ENCODE results near the gene SULT2B1. TPM values are rescaled to one million over a fixed set of nuclear protein-coding genes. Genes with fewer than 3 reads are reported as not detected.
"Not testable (repeated sequence)": the region's sequence is repeated elsewhere in the genome, so short reads cannot be mapped to it uniquely, and the experiment has no call there.

SULT2B1 gene
- total RNA-seq, 1 donor from 2014 or later = 14.4 TPM

- ATAC-seq (no peak), DNase-seq (no peak)
- Histone ChIP-seq H3K4me1 (peaks cover 61% of the 10 kb centered on the region), H3K27me3 (ENCODE audit: low read depth) (no peaks in the 10 kb centered on the region), H3K4me3 (no peak overlapping the region), H3K9me3 (no peaks in the 10 kb centered on the region), H3K27ac (no peak overlapping the region), H3K36me3 (peaks cover 53% of the 10 kb centered on the region)
- TF ChIP-seq CTCF (IDR thresholded peaks at IDR 0.05) = no peak
- intact Hi-C loops (cut with DNase I) = no loop called here
Observed at GRCh38 chr19:48628486-48629296, 76.7 kb downstream of the SULT2B1 start.

- Histone ChIP-seq H3K4me3 (no peak overlapping the region), H3K9me3 (no peaks in the 10 kb centered on the region), H3K36me3 (peaks cover 54% of the 10 kb centered on the region), H3K4me1 (peaks cover 63% of the 10 kb centered on the region), H3K27me3 (ENCODE audit: low read depth) (no peaks in the 10 kb centered on the region), H3K27ac (peak overlapping the region; percentile 77)
- no peak for TF ChIP-seq CTCF (IDR thresholded peaks at IDR 0.05)
- intact Hi-C loops (cut with DNase I) = no loop called here
- DNase-seq (no peak), ATAC-seq (no peak)
Observed at GRCh38 chr19:48629297-48629598, 77.3 kb downstream of the SULT2B1 start.

GRCh38 chr19:48629599-48630295 is 77.8 kb downstream of the SULT2B1 start:
- H3K36me3 ChIP-seq = peaks cover 54% of the 10 kb centered on the region
- no peaks in the 10 kb centered on the region for H3K27me3 ChIP-seq (ENCODE audit: low read depth)
- H3K27ac ChIP-seq = peak overlapping the region; percentile 77
- no peak overlapping the region for H3K4me3 ChIP-seq
- intact Hi-C loops (cut with DNase I) = no loop called here
- ATAC-seq = no peak
- DNase-seq = no peak
- peaks cover 62% of the 10 kb centered on the region for H3K4me1 ChIP-seq
- no peak for TF ChIP-seq CTCF (IDR thresholded peaks at IDR 0.05)
- H3K9me3 ChIP-seq = no peaks in the 10 kb centered on the region

- ATAC-seq = no peak
- Histone ChIP-seq H3K36me3 (peaks cover 54% of the 10 kb centered on the region), H3K27ac (peak overlapping the region; percentile 77), H3K27me3 (ENCODE audit: low read depth) (no peaks in the 10 kb centered on the region), H3K4me3 (peak overlapping the region; percentile 14), H3K4me1 (peaks cover 62% of the 10 kb centered on the region), H3K9me3 (no peaks in the 10 kb centered on the region)
- TF ChIP-seq CTCF (IDR thresholded peaks at IDR 0.05) = peak; percentile 17
- DNase-seq = peak; percentile 75
- intact Hi-C loops (cut with DNase I) = no loop called here
Observed at GRCh38 chr19:48630296-48631063, 78.5 kb downstream of the SULT2B1 start.

- ATAC-seq (no peak), DNase-seq (no peak)
- Histone ChIP-seq H3K9me3 (no peaks in the 10 kb centered on the region), H3K4me1 (peaks cover 68% of the 10 kb centered on the region), H3K27ac (peak overlapping the region; percentile 77), H3K36me3 (peaks cover 49% of the 10 kb centered on the region), H3K27me3 (ENCODE audit: low read depth) (no peaks in the 10 kb centered on the region), H3K4me3 (no peak overlapping the region)
- TF ChIP-seq CTCF (IDR thresholded peaks at IDR 0.05) = no peak
- intact Hi-C loops (cut with DNase I) = no loop called here
Observed at GRCh38 chr19:48631225-48631624, 79.3 kb downstream of the SULT2B1 start.

GRCh38 chr19:48632286-48632685 is 80.3 kb downstream of the SULT2B1 start:
- intact Hi-C loops (cut with DNase I); ATAC-seq; DNase-seq; H3K4me3 ChIP-seq; H3K27me3 ChIP-seq (ENCODE audit: low read depth); H3K9me3 ChIP-seq: not testable (repeated sequence)
- peaks cover 73% of the 10 kb centered on the region for H3K4me1 ChIP-seq
- peak overlapping the region; percentile 96 for H3K27ac ChIP-seq
- peaks cover 49% of the 10 kb centered on the region for H3K36me3 ChIP-seq
